NCI-H2171 treated with DMSO at 0.1 percent for 48 hours (cell line): Measurements from ENCODE around the gene DNAJC8.
A peak's percentile ranks its signal among the peaks of the same experiment; 100 is the strongest.

Experiments used
- DNase-seq: peaks from one replicate; lab custom pipeline; 2025; lab: John Stamatoyannopoulos, UW

Gene DNAJC8

DNA sequence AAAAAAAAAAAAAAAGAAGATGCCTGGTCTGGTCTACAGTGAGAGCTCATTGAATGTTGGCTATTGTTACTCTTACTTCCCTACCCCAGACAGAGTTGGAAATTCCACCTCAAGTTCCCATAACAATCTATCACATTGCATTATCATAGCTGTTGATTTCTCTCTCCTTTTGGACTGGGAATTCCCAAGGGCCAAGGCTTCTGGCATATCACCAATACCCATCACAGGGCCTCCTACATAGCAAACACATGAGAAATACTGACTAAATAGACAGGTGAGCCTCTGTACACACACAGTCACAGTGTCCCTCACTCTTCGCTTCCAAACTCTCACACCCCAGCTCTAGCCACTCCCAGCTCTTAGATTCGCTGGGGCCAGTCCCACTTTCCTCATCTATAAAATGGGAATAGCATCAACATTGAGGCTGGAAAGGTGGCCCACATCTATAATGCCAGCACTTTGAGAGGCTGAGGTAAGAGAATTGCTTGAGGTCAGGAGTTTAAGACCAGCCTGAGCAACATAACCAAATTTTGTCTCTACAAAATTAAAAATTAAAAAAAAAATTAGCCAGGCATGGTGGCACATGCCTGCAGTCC is 62.7 kb downstream of the DNAJC8 start:
- DNase-seq = no peak

DNA sequence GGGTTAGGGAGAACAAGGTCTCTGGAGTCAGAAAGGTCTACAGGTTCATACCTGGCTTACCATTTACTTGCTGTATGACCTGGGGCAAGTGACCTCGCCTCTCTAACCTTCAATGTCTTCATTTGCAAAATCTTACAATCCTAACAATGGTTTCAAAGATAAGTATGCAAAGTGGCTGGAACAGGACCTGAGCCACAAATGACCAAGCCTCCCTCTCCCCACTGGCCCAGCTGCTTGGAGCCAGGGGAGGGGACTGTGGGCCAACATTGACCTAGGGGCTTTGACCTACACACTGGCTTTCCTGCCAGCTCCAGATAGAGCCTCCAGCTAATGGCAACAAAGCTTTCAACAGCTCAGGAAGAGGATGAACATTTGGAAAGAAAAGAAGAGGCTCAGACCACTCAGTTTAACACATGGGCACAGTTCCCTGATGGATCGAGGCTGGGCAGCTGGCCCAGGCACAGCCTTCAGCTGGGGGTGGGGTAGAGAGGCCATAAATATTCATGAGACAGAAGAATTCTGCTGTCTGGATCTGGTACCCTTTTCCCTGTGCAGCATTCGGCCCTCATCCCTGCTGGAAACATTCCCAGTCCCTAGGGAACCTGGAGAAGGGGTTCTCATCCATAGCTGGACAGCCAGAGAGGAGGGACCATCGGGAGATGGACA is 69.2 kb downstream of the DNAJC8 start:
- no peak for DNase-seq

DNA sequence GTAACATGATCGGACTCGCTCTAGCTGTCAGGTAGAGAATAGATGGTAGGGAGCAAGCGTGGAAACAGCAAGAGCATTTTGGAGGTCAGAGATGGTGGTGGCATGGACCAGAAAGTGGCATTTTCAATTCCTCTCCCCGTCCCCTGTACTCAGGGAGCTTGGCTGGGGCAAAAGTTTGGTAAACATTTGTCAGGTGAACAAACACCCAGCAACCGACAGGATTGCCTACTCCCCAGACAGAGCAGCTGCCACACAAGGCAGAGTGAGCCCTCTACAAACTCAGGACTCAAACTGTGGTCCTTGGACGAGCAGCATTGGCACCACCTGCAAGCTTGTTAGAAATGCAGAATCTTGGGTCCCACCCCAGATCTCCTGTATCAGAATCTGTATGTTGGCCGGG is 70.7 kb downstream of the DNAJC8 start:
- no peak for DNase-seq

DNA sequence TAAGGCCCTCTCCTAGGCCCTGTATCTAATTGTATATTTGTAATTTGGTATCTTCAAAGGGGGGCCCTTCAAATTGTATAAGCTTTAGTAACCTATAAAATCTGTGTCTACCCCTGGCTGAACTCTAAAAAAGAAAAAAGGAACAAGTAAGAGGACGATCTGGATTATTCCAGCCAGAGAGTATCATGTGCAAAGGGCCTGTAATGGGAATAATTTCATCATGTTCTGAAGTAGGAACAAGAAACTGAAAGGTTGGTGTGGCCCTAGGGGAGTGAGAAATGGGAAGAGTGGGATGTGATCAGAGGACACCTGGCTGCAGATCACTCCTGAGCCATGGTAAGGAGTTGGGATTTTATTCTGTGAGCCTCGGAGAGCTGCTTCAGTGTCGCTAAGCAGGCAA is 71.1 kb downstream of the DNAJC8 start:
- peak; percentile 69 for DNase-seq

DNA sequence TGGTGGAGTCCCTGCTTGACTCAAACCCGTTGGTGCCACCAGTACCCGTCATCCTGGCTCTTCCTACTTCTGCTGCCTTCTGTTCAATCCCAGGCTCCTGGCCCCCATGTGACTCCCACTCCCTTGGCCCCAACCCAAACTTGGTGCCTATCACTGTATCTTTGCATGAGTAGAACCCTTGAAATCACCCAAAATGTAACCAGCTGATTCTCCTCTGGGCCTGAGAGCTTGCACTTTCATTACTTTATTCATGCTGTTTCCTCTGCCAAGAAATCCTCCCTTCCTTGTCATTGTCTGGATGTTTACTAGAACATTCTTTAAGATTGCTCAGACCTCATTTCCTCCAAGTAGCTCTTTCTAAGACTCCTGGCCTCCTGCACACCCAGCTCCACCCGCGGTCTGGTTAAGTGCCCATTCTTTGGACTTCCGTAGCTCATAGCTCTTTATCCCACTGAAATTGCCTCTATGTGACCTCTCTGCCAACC is 72.0 kb downstream of the DNAJC8 start:
- DNase-seq = no peak

DNA sequence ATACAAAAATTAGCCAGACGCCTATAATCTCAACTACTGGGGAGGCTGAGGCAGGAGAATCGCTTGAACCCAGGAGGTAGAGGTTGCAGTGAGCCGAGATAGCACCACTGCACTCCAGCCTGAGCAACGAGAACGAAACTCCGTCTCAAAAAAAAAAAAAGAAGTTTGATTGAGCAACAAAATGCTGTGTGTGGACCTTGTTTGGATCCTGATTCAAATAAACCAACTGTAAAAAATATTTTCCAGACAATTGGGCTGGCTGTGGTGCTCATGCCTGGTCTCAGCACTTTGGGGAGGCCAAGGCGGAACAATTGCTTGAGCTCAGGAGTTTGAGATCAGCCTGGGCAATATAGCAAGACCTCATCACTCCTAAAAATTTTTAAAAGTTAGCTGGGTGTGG is 73.1 kb downstream of the DNAJC8 start:
- DNase-seq = no peak

DNA sequence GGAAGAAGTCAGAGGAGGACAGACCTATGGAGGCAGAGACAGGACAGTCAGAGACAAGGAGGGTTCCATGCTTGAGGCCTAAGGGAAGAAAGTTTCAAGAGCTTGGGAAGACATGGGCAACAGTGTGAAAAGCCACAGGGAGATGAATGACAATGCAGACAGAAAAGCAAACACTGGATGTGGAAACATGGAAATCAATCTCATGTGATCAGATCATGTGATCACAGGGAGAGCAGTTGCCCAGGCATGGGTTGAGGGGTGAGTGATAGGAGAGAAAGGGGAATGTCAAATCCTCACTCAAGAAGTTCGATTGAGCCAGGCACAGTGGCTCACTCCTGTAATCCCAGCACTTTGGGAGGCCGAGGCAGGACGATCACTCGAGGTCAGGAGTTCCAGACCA is 73.6 kb downstream of the DNAJC8 start:
- DNase-seq = no peak

DNA sequence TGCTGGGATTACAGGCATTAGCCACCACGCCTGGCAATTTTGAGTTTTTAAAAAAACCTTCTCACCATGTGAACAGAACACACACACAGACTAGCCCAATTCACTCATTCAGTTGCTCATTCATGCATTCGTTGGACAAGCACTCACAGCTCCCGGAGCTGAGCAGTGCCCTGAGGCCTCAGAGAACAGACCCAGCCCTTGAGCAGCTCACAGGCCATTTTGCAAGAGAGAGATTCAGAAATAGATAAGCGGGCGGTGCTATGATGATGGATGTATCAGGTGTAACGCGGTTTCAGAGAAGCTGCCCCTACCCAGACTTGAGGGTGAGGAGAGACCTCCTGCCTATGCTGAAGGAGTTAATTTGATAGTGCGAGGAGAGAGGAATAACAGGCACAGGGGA is 74.9 kb downstream of the DNAJC8 start:
- no peak for DNase-seq

DNA sequence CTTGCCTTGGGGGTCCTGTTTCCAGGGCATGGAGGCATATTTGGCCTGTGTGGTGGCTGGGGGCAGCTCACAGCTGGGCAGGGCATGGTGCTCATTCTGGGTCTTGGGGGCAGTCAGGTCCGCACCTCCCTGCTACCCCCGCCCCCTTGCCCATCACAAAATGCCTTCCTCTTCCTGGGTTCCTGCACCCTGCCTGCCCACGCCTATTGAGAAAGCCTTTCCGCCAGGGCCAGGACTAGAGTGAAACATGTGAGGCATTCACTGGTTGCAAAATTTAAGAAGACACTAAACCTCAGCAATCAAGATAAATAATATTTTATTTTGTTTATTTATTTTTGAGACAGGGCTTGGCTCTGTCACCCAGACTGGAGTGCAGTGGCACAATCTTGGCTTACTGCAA is 76.0 kb downstream of the DNAJC8 start:
- no peak for DNase-seq

DNA sequence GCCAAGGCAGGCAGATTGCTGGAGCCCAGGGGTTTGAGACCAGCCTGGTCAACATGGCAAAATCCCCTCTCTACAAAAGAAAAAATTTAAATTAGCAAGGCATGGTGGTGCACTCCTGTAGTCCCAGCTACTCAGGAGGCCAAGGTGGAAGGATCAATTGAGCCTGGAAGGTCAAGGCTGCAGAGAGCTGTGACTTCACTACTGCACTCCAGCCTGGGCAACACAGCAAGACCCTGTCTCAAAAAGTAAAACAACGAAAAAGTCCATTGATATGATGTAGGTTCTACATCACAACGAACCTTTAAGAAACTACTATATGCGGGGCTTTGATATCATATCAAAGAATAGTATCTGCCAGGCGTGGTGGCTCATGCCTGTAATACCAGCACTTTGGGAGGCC is 77.2 kb downstream of the DNAJC8 start:
- no peak for DNase-seq

DNA sequence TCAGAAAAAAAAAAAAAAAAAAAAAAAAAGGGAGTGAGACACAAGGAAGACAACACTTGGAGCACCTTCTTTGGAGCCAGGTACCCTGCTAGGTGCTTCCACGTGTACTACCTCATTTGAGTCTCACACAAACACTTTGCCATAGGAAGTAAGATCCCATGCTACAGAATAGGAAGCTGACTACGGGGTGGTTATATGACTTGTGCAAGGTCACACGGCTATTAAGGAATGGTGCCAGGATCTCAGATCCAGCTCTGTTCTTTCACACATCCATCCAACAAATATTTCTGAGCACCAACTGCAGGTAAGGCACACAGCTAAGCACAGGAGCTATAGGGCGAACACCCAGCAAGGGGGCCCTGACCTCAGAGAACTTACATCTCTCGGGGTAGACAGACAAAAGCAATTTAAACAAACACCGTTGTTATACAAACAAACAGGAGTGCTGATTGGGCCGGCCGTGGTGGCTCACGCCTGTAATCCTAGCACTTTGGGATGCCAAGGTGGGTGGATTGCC is 78.7 kb downstream of the DNAJC8 start:
- no peak for DNase-seq
